Left lung (tissue), 10 donors: ENCODE results near the gene STYXL1. TPM values are rescaled to one million over a fixed set of nuclear protein-coding genes. Genes with fewer than 3 reads are reported as not detected.

ENCODE experiments used
- ATAC-seq: fragments of 200-7000 bp; cut with Tn5 transposase; one replicate; pipeline ENCODE4 v1.9.1; 2020; ENCODE audit warnings: moderate library complexity
- DNase-seq, 4 donors: peaks; one replicate each; pipeline ENCODE4 v3.0.0-alpha.2; 2013 to 2020
- H3K27ac ChIP-seq, 2 donors: fragments of 200-600 bp; sonication (generic) in 1 of 2; one replicate each; pipeline versions ENCODE4 v1.5.0 to v1.8.0; 2020 to 2021
- H3K27me3 ChIP-seq, 2 donors: fragments of 200-600 bp; sonication (generic) in 1 of 2; one replicate each; pipeline versions ENCODE4 v1.5.0 to v1.8.0; 2020 to 2021
- H3K36me3 ChIP-seq, 2 donors: fragments of 200-600 bp; sonication (generic) in 1 of 2; one replicate each; pipeline versions ENCODE4 v1.5.0 to v1.8.0; 2020 to 2021
- H3K4me1 ChIP-seq, 2 donors: fragments of 200-600 bp; one replicate each; pipeline ENCODE4 v1.8.0; 2021
- H3K4me3 ChIP-seq, 2 donors: fragments of 200-600 bp; sonication (generic) in 1 of 2; one replicate each; pipeline versions ENCODE4 v1.5.0 to v1.8.0; 2020 to 2021; ENCODE audit warnings: mild to moderate bottlenecking in 1 of 2
- H3K9me3 ChIP-seq, 2 donors: fragments of 200-600 bp; sonication (generic) in 1 of 2; one replicate each; pipeline versions ENCODE4 v1.5.0 to v1.8.0; 2020 to 2021
- CTCF ChIP-seq, 2 donors: fragments of 200-600 bp; sonication (generic) in 1 of 2; IDR thresholded peaks; one replicate each; pipeline versions ENCODE4 v1.5.0 to v1.8.0; 2021; ENCODE audit warnings: antibody characterized with exemption in 2 of 2
- intact Hi-C, 2 donors: fragments of 100-400 bp; cut with DNase I; formaldehyde crosslinking; loops; one replicate each; pipeline versions ENCODE4 v1.11.2 to v1.14.2; 2022
- polyA plus RNA-seq, 6 donors: library from polyadenylated mRNA; unstranded; fragments of 120-200 nt; gene quantifications; one replicate each; pipeline ENCODE4 v1.2.1, GENCODE V29; 2013; ENCODE audit not compliant: insufficient read length in 6 of 6
- total RNA-seq, 2 donors: library from RNA; stranded (reverse); fragmentation: NEBNext Ultra II Directional; extraction: Animal tissue kit (Norgen Biotek cat#: 25700); gene quantifications; one replicate each; pipeline ENCODE4 v1.2.1, GENCODE V29; 2021
- donor health status: DM: no; HTN: yes; CAD: no.
- donor health status: DM: no; HTN: no; CAD: no.

Gene STYXL1
- total and polyA plus RNA-seq, 8 donors = 32.4 to 49.5 (median 37.7) TPM

GRCh38 chr7:75979759-75980429 lies 67.9 kb downstream of the STYXL1 start:
- Histone ChIP-seq H3K27ac (no peak overlapping the region), H3K36me3 (peaks cover 0 to 92% of the 10 kb centered on the region in 2 donors), H3K4me1 (no peaks in the 10 kb centered on the region), H3K9me3 (no peaks in the 10 kb centered on the region), H3K27me3 (no peaks in the 10 kb centered on the region), H3K4me3 (no peak overlapping the region)
- ATAC-seq (no peak), DNase-seq (peak in 1 of 4 donors; percentile 74)
- intact Hi-C loops = no loop called here
- TF ChIP-seq CTCF (IDR thresholded peaks at IDR 0.05) = no peak

GRCh38 chr7:75977743-75978142 lies 70.1 kb downstream of the STYXL1 start:
- no peak overlapping the region for H3K27ac ChIP-seq
- ATAC-seq = no peak
- DNase-seq = peak in 2 of 4 donors; percentile 22 to 64

GRCh38 chr7:75971961-75972763 lies 75.6 kb downstream of the STYXL1 start:
- H3K4me1 ChIP-seq = peaks cover 16 to 42% of the 10 kb centered on the region in 2 donors
- intact Hi-C loops = no loop called here
- peak in 1 of 2 donors; percentile 38 for TF ChIP-seq CTCF (IDR thresholded peaks at IDR 0.05)
- no peaks in the 10 kb centered on the region for H3K27me3 ChIP-seq
- peak; percentile 60 for ATAC-seq
- no peak for DNase-seq
- no peak overlapping the region for H3K4me3 ChIP-seq
- no peaks in the 10 kb centered on the region for H3K9me3 ChIP-seq
- H3K36me3 ChIP-seq = peaks cover 0 to 62% of the 10 kb centered on the region in 2 donors
- H3K27ac ChIP-seq = peak overlapping the region in 1 of 2 donors; percentile 48

More at GRCh38 chr7:75977743-75978142, 70.1 kb downstream of the STYXL1 start:
- Histone ChIP-seq H3K4me1 (no peaks in the 10 kb centered on the region), H3K36me3 (peaks cover 0 to 92% of the 10 kb centered on the region in 2 donors), H3K4me3 (no peak overlapping the region), H3K9me3 (no peaks in the 10 kb centered on the region), H3K27me3 (no peaks in the 10 kb centered on the region)
- TF ChIP-seq CTCF (IDR thresholded peaks at IDR 0.05) = no peak
- intact Hi-C loops = no loop called here

DNA sequence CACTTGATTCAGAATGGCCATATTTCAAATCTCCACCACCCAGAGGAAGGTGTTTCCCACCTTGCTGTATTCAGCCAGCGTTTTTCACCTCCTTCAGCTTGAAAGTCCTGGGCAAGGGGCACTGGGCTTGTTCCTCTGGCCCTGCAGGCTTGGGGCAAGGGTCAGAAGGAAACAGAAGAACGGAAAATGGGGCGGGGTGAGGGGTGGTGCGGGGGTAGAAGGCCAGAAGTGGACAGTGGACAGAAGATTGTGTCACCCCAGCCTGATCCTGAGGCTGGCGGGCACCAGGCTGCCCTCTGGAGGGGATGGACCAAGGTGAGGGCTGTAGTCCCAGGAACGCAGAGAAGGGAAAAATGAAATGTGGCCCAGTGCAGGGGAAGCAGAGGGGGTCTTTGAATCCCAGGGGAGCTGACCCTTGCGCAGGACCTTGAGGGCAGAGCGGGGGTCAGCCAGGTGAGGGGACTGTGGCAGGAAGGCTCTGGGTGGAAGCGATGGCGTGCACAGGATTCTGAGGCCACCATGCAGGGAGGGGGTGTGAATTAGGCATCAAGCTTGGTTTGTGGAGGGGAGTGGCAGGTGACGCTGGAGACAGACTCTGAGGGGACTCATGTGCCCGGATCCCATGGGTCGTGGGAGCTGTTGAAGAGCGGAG lies 76.4 kb downstream of the STYXL1 start:
- Histone ChIP-seq H3K27me3 (no peaks in the 10 kb centered on the region), H3K36me3 (peaks cover 0 to 60% of the 10 kb centered on the region in 2 donors), H3K4me3 (no peak overlapping the region), H3K4me1 (peaks cover 20 to 48% of the 10 kb centered on the region in 2 donors), H3K9me3 (no peaks in the 10 kb centered on the region), H3K27ac (peak overlapping the region in 1 of 2 donors; percentile 48)
- ATAC-seq (no peak), DNase-seq (no peak)
- TF ChIP-seq CTCF (IDR thresholded peaks at IDR 0.05) = no peak
- intact Hi-C loops = no loop called here
